Adrenal gland (tissue), 5 donors: Measurements from ENCODE around the gene AIF1.

Experiments used
- CTCF ChIP-seq, 6 experiments: fragments of 450-650 bp in 4 of 6; fragments of 200-600 bp in 2 of 6; sonication (generic) in 1 of 6; IDR thresholded peaks; 1 replicate in 5 of 6; 2 replicates in 1 of 6; pipeline versions ENCODE4 v1.5.1 to v1.8.0; 2016 to 2021; ENCODE audit warnings: antibody characterized with exemption in 6 of 6, mild to moderate bottlenecking in 2 of 6, moderate library complexity in 1 of 6
- POLR2A ChIP-seq, 2 donors: fragments of 450-650 bp; IDR thresholded peaks; one replicate each; pipeline ENCODE4 v1.6.1; 2017; ENCODE audit warnings: antibody characterized with exemption in 2 of 2, mild to moderate bottlenecking in 2 of 2, moderate library complexity in 1 of 2
- donor health status: DM: no; HTN: no; CAD: no.

GRCh38 chr6:31630177-31630934 lies 15.3 kb downstream of the AIF1 start:
- TF ChIP-seq CTCF (IDR thresholded peaks at IDR 0.05) (no peak), POLR2A (IDR thresholded peaks at IDR 0.05) (no peak)
